ENCODE results near the gene UQCR10.
A peak's percentile ranks its signal among the peaks of the same experiment; 100 is the strongest.

The UQCR10 gene

DNA sequence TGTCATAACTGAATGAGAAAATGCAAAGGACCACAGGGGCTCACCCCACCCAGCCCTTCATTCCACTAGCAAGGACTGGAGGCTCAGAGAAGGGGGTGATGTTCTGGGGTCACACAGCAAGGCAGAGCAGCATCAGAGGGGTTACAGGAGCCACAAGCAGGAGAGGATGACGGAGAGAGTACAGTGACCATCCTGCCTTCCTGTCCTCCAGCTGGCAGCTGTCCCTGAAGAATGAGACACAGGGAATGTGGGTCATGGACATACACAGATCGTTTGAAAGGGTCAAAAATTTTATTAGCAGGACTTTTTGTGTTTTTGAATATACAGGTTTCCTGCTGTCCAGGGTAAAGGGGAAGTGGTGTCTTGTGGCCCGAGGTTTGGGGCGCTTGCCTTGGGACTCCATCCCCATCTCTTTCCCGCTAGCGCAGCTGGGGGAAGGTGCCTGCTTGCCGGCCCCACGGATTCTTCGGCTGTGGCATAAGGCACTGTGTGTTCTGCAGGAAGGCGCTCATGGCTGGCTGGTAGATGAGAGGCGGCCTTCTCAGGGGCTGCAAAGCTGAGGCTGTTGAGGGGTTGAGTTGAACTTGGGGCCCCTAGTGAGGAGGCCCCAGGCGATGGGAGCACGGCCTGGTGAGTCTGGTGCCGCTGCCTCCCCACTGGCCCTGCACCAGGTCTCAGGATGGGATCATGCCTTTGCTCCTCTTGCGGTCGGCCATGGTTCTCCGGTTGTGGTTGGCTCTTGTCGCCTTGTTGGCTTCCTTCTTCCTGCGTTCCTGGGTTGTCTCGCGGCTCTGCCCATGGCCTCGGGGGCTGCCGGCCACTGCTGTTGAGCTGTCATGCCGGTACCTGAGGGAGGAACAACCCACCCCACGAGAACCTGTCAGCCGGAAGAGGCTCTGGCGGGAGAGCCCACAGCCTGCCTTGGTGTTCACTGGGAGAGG lies 21.4 kb downstream of the UQCR10 start:
- no peak overlapping the region for H3K4me3 ChIP-seq (ENCODE audit: low read depth, low read length)
- no peak for DNase-seq (ENCODE audit: low read depth)

DNA sequence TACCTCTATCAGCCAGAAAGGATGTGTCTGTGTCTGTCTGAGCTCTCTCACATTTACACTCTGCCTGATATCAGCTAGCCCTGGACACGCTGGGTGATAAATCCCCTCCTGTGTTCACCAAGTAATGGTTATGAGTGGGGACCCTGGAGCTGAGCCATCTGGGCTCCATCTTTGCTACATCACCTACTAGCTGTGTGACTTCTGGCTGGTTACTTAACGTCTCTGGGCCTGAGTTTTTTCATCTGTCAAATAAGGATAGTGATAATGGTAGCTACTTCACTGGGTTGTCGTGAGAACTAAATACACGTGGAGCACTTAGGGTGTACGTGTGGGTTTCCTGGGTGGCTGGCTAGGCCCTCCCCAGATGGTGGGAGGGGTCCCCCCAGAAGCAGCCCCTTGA lies 22.9 kb downstream of the UQCR10 start:
- H3K4me3 ChIP-seq (ENCODE audit: low read depth, low read length): no peak overlapping the region
- DNase-seq (ENCODE audit: low read depth): no peak

DNA sequence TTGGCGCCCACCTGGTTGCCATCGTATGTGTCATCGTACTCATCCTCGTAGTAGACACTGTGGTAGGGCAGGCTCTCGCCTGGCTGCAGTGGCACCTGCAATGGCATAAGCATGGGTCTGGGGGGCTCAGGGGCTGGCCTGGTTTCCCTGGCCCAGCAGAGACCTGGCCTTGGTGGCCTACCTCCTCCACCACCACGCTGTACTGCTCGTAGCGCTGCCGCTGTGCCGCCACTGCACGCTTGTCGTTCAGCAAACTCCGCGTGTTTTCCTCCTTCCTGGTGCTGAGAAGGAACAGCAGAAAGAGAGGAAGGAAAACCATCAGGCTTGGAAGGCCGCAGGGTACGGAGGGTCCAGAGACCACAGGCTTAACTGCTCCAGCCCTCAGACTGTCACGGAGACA lies 26.2 kb downstream of the UQCR10 start:
- DNase-seq (ENCODE audit: low read depth): no peak

DNA sequence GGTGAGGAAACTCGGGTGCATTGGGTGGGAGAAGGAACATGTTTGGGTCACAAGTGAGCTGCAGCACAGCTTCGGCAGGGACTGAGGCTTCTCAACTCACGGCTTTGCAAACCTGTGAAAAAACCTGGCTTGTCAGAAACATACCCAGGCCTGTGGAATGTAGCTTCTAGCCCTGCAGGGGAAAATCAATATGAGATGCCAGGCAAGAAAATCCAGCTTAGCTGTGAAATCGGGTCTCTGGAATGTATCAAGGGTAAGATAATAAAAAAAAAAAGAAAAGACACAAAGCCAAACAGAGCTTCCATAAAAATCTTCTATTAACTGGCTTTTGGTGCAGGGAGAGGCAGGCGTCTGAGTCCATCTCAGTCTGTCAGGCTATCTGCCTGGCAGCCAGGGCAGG lies 28.5 kb downstream of the UQCR10 start:
- H3K4me3 ChIP-seq (ENCODE audit: low read depth, low read length): no peak overlapping the region
- DNase-seq (ENCODE audit: low read depth): no peak

More for the DNA sequence above, 26.2 kb downstream of the UQCR10 start:
- no peak overlapping the region for H3K4me3 ChIP-seq (ENCODE audit: low read depth, low read length)

DNA sequence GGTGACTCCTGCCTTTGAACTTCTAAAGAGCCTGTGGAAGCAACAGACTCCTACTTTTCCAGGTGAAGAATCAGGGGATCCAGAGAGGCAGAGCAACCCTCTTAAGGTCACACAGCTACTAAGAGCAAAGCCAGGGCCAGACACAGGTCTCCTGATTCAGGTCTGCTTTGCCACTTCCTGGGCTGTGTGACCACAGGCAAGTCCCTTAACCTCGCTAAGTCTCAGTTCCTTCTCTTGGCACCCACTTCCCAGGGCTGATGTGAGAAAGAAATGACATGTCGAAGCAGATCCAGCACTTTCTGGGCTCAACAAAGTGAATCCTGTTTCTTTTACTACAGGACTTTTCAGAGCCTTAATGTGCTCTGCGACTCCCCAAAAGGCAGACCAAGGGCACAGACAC lies 30.2 kb downstream of the UQCR10 start:
- no peak for DNase-seq (ENCODE audit: low read depth)
- no peak overlapping the region for H3K4me3 ChIP-seq (ENCODE audit: low read depth, low read length)

DNA sequence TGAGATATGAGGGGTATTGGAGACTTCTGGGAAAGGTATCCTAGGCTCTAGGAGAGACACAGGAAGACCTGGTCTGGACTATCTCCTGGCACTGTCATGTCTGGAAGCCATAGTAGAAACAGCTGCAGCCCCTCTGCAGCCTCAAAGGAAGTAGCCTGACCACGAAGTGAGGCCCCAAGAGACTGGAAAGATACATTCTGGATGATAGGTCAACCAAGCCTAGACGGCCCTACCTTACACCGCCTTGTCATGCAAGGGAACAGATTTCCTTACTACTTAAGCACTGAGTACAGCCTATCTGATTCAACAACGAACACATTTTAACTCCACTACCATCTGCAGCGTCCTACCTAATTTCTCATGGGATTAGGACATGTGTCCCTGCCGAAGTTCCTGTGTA lies 31.1 kb downstream of the UQCR10 start:
- H3K4me3 ChIP-seq (ENCODE audit: low read depth, low read length): no peak overlapping the region
- DNase-seq (ENCODE audit: low read depth): no peak

DNA sequence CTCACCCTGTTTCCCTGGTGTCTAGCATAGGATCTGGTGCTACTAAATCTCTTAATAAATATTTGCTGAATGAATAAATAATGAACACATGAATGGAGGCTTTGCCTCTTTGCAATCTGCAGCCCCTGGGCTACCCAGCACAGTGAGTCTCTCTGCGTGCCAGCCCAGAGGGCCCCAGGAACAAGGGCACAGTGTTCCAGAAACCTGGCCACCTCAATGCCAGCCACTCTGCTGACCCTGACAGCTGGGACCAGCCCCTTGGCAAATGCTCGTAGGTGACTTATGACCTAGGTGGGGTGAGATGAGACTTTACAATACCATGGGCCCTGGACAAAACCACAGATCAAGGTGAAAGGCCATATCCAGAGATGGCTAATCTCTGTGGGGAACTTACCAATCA lies 31.6 kb downstream of the UQCR10 start:
- no peak overlapping the region for H3K4me3 ChIP-seq (ENCODE audit: low read depth, low read length)
- DNase-seq (ENCODE audit: low read depth): no peak

DNA sequence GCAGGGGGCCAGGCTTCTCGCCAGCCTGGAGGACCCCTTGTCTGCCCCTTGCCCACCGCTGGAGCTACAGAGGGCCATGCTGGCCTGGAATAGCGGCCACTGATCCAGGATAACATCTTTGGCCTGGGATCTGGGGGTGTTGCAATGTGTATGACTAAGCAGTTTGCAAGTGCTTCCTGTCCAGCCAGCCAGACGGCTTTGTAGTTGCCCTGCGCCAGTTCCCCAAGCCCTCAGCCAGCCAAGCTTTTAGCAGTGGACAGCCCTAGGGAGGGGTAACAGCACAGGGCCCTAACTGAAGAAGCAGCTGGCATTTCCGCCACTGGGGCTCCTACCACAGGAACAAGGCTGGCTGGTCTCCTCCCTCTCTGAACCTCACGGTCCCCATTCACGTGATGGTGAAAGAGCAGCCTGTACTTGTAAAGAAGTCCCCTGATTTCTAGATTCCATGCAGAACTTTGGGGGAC lies 32.1 kb downstream of the UQCR10 start:
- no peak overlapping the region for H3K4me3 ChIP-seq (ENCODE audit: low read depth, low read length)
- peak; percentile 76 for DNase-seq (ENCODE audit: low read depth)

DNA sequence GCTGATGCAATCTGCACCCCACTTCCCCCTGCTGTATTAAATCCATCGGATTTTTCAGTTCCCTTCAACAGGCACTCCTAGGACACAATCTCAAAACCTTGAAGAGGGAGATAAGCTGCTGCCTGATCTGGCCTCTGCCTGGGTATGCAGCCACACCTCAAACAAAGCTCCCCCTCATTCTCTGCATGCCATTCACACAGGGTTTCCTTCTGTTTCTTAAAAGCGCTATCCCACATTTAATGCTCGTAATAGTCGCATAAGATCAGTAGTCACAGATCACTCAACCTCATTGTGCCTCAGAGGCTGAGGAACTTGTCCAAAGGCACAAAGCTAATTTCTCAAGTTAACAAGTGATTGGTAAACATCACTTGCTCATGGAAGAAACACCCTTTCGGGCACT lies 34.0 kb downstream of the UQCR10 start:
- H3K4me3 ChIP-seq (ENCODE audit: low read depth, low read length): no peak overlapping the region
- no peak for DNase-seq (ENCODE audit: low read depth)

DNA sequence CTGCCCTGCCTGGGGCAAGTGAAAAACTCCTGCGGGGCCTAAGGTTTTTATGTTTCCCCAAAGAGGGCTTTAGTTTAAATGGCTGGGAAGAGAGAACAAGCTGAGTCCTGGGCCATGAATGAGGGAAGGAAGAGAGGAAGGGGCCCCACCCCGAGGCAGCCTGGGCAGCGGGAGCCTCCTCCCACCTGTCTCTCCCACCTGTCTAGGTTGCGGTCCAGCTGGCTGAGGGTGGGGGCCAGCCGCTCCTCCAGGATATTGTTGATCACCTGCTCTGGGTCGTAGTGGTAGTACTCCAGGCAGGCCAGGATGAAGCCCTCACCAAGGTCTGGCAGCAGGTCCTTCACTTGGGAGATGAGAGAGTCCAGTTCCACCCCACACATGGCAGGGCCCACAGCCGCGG lies 34.6 kb downstream of the UQCR10 start:
- no peak for DNase-seq (ENCODE audit: low read depth)
- H3K4me3 ChIP-seq (ENCODE audit: low read depth, low read length): no peak overlapping the region

DNA sequence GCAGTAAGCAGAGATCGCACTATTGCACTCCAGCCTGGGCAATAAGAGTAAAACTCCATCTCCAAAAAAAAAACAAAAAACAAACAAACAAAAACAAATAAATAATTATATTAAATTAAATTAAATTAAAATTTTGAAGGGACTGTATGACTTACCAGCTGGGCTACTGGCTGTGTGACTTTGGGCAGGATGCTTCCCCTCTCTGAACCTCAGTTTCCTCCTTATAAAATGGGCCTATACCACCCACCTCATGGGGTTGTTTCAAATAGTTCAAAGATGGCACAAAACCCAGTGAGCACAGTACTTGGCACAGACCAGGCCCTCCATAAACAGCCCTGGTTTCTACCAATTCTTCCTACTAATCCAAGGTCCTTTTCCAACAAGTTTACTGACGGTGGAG lies 36.0 kb downstream of the UQCR10 start:
- H3K4me3 ChIP-seq (ENCODE audit: low read depth, low read length): no peak overlapping the region
- no peak for DNase-seq (ENCODE audit: low read depth)

DNA sequence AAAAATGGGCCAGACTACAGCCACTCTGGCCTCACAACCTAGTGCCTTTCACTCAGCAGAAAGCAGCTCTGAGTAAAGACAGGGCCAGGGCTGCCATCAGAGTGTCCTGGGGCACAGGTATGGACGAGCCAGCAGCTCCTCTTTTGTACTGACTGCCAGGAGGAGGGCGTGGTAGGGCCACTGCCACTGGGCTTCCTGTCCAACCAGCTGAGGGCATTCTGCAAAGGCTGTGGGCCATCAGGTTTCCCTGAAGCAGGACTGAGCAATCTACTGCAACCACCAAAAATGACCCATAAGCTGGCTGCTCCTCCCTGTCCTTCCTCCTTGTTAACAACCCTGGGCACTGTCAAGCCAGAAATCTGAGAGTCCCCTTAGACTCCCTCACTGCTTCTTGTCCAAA lies 37.8 kb downstream of the UQCR10 start:
- DNase-seq (ENCODE audit: low read depth): no peak
- no peak overlapping the region for H3K4me3 ChIP-seq (ENCODE audit: low read depth, low read length)

DNA sequence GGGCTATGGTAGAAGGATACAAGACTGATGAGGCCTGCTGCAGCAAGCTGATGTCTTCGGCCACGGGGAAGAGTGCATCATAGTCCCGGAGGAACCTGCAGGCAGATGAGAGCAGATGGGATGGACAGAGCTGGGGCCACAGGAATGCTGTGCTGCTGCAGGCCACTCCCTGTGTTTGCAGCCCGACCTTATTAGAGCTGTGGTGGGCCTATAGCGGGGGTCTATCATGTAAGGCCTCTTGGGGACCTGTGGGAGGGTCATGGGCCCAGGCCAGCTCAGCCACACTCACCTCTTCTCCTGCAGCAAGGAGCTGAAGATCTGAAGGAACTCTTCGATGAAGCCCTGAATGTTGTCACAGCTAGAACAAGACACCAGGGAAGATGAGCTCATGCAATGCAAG lies 39.0 kb downstream of the UQCR10 start:
- H3K4me3 ChIP-seq (ENCODE audit: low read depth, low read length): no peak overlapping the region
- no peak for DNase-seq (ENCODE audit: low read depth)

DNA sequence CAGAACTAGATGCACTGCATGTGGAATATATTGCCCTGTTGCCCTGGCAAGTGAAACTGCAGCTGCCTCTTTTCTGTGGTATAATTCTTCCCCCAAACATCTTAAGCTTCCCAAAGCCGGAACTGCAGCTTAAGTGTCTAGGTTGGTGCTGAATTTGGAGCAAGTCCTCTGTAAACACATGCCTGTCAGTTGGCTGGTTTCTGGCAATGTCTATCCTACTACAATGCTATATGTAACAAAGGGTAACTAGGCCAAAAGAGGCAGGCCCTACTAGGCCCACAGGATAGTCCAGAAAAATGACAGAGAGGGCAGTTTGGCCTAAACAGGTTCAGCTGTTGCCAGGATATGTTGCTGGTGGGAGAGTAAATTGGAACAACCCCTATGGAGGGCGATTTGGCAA lies 43.0 kb downstream of the UQCR10 start:
- H3K4me3 ChIP-seq (ENCODE audit: low read depth, low read length): no peak overlapping the region
- no peak for DNase-seq (ENCODE audit: low read depth)

DNA sequence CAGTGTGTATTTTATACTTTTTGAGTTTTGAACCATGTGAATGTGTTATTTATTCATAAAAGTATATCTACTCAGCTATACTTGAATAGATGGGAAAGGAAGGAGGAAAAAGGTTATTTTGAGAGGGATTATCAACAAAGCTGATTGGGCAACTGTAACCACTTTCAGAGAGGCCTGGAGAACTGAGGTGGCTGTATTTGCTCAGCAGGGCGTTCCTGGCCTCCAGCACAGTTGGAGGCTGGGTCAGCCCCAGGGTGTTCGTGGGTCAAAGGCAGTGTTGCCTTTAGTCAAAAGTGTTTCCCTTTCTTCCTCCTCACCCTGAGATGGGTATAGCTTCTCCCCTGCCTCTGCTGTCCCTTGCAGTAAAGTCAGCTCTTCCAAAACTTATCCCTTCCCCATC lies 44.2 kb downstream of the UQCR10 start:
- no peak overlapping the region for H3K4me3 ChIP-seq (ENCODE audit: low read depth, low read length)
- DNase-seq (ENCODE audit: low read depth): no peak

DNA sequence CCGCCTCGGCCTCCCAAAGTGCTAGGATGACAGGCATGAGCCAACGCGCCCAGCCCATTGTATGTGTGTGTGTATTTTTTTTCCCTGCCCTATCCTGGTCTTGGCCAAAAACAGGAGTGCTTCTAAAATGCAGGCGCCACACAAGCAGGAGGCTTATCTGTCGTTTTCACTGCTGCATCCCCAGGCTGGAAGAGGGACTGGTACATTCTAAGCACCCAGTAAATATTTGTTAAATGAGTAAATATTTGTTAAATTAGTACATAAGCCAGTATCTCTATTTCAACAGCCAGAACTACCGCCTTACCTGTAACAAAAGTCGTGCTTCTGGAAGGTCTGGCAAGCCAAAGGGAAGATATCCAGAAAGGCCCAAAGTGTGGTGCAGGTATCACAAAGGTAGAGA lies 46.0 kb downstream of the UQCR10 start:
- DNase-seq (ENCODE audit: low read depth): no peak
- no peak overlapping the region for H3K4me3 ChIP-seq (ENCODE audit: low read depth, low read length)

DNA sequence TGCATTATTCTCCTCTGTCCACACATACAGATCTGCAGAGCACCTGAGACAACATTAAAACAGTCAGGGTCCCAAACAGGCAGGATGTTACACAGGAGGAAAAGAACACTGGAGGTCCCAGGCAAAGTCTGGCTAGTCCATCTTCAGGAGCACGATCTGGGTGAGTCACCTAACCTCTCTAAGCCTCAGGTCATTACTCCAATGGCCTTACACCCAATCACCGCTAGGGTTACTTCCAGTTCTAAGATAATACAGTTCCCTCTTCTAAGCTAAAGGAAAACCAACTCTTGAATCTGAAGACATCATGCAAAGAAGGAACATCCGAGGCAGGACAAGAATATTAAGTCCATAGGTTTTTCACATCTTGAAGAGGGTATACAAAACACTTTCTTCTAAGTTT lies 46.4 kb downstream of the UQCR10 start:
- no peak overlapping the region for H3K4me3 ChIP-seq (ENCODE audit: low read depth, low read length)
- DNase-seq (ENCODE audit: low read depth): no peak

DNA sequence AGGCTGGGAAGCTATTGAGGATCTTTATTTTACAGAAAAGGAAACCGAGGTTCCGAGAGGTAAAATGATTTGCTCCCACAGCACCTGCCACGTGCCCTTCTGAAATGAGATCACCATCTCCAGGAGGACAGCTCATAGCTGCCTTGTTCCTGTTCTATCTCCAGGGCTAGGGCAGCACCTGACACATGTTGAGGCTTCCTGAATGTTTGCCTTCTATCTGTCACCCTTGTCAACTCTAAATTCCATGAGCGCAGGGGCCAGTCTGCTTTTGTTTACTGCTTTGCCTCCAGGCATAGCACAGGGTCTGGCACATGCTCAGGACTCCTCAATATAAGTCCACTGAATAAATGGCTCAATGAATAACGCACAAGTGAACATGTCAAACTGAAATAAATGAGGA lies 46.8 kb downstream of the UQCR10 start:
- no peak overlapping the region for H3K4me3 ChIP-seq (ENCODE audit: low read depth, low read length)
- no peak for DNase-seq (ENCODE audit: low read depth)

DNA sequence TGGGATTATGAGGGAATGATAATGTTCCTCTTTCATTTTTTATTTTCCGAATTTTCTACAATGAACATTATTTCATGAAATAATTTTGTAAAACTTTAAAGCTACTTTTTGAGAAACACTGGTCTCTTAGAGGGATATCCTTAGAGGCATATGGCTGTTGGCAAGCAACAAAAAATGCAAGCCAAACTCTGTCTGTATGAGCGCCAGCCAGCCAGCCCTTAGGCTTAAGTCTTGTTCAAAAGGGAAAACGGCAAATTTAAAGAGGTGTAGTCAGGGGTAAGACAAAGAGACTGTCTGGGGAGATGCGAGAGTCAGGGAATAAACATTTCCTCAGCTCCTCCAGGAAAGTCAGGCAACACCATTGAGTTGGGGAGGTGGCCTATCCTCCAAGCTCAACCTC lies 48.4 kb downstream of the UQCR10 start:
- no peak for DNase-seq (ENCODE audit: low read depth)
- no peak overlapping the region for H3K4me3 ChIP-seq (ENCODE audit: low read depth, low read length)

DNA sequence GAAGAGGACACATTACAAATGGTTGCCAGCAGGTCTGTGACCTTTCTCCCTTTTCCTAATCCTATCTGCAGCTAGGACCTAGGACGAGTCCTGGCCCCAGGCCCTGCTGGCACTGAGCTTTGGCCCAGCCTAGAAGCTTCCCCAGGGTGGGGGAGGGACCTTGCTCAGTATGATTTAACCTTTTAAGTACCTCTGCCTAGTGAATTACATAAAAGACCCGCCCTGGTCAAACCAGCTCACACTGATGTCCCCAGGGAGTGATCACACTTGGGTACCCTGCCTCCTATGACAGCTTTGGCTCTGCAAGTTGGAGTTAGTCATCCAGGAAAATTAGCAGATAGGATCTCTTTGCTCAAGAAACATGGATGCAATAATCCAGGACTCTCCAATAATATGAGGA lies 49.0 kb downstream of the UQCR10 start:
- no peak for DNase-seq (ENCODE audit: low read depth)
- no peak overlapping the region for H3K4me3 ChIP-seq (ENCODE audit: low read depth, low read length)

DNA sequence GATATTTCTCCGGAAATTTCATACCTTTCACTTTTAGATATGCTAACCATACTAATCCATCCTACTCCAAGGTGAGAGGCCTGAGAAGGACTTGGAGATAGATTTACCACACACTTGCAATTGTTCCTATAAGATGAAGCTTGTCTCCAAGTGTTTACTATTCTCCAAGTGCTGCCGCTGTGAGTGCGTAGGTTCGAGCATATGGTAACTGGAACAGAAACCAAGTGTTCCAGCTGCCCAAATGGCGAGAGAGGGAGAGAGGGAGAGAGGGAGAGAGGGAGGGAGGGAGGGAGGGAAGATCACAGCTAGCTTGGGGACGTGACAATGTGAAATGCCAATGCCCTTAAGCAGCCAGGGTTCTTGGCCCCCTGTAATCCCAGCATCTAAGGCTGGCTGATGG lies 49.4 kb downstream of the UQCR10 start:
- H3K4me3 ChIP-seq (ENCODE audit: low read depth, low read length): no peak overlapping the region
- no peak for DNase-seq (ENCODE audit: low read depth)

Data from skeletal muscle cell (primary cell).